ENCODE measurements around the gene ZBTB25. TPM values are rescaled to one million over a fixed set of nuclear protein-coding genes. Genes with fewer than 3 reads are reported as not detected.

Gene ZBTB25
- total and polyA plus RNA-seq, 10 of the 15 experiments (the other 5 are each of a cell fraction or from before 2014, with no cell fraction given), result 4.1 to 33.9 (median 9.7) TPM

- TF ChIP-seq EP300 (IDR thresholded peaks at IDR 0.05; ENCODE audit: borderline replicate concordance in 1 of 2, control insufficient read depth in 1 of 2, low read depth in 2 of 2, low read length in 2 of 2) (0 out of 4 replicates have a peak, but pooled peaks of 1 of the 2 experiments have one; percentile 64), SRF (IDR thresholded peaks at IDR 0.05; ENCODE audit: low read depth in 2 of 2, low read length in 2 of 2) (no peak), MTA2 (IDR thresholded peaks at IDR 0.05; ENCODE audit: low read depth) (no peak), BACH1 (IDR thresholded peaks at IDR 0.05; ENCODE audit: borderline replicate concordance) (no peak), MTA3 (IDR thresholded peaks at IDR 0.05; ENCODE audit: borderline replicate concordance, low read length) (0 out of 2 replicates have a peak, but pooled peaks have one; percentile 32), SMAD5 (IDR thresholded peaks at IDR 0.05; ENCODE audit: low read depth) (no peak), GABPA (IDR thresholded peaks at IDR 0.05; ENCODE audit: low read depth) (0 out of 2 replicates have a peak, but pooled peaks have one; percentile 19), SKIL (IDR thresholded peaks at IDR 0.05; ENCODE audit: low read depth, poor library complexity, severe bottlenecking) (peak; percentile 62), RUNX3 (IDR thresholded peaks at IDR 0.05; ENCODE audit: low read length) (peak; percentile 38; the same call in 1 of the 2 replicates), IKZF2 (IDR thresholded peaks at IDR 0.05) (peak; percentile 10 to 23; a peak in 1 of 4 replicates), BCL11A (IDR thresholded peaks at IDR 0.05; ENCODE audit: low read depth, low read length) (peak; percentile 65; the same call in 1 of the 2 replicates), JUNB (IDR thresholded peaks at IDR 0.05) (peak; percentile 95), RCOR1 (conservative IDR thresholded peaks at IDR 0.05; ENCODE audit: low read depth, low read length) (no peak), CREM (IDR thresholded peaks at IDR 0.05; ENCODE audit: low read depth) (0 out of 2 replicates have a peak, but pooled peaks have one; percentile 18), IRF4 (IDR thresholded peaks at IDR 0.05; ENCODE audit: low read depth, low read length) (peak; percentile 91), ETV6 (conservative IDR thresholded peaks at IDR 0.05 in 1 of 2, IDR thresholded peaks at IDR 0.05 in 1 of 2; ENCODE audit: borderline replicate concordance in 1 of 2, low read depth in 1 of 2) (peak in 1 of 2 experiments; percentile 22; a peak in 1 of 4 replicates), CHD4 (IDR thresholded peaks at IDR 0.05) (no peak), DPF2 (IDR thresholded peaks at IDR 0.05) (peak; percentile 67), SIN3A (IDR thresholded peaks at IDR 0.05; ENCODE audit: low read depth, low read length) (peak; percentile 56; the same call in 1 of the 2 replicates), ATF2 (IDR thresholded peaks at IDR 0.05; ENCODE audit: low read length) (peak; percentile 66; the same call in 1 of the 2 replicates), SPI1 (IDR thresholded peaks at IDR 0.05; ENCODE audit: borderline replicate concordance, insufficient read depth, low read depth, low read length) (peak; percentile 77), MXI1 (IDR thresholded peaks at IDR 0.05; ENCODE audit: low read depth, low read length) (0 out of 2 replicates have a peak, but pooled peaks have one; percentile 8), MYC (IDR thresholded peaks at IDR 0.05; ENCODE audit: insufficient read depth, insufficient read length, insufficient replicate concordance, low read length, severe bottlenecking) (no peak), EED (IDR thresholded peaks at IDR 0.05; ENCODE audit: low read depth) (peak; percentile 33; the same call in 1 of the 2 replicates)
These were observed 4.7 kb upstream of the ZBTB25 start (continued) for GRCh38 chr14:64508215-64508776.

All from GM12878 (cell line).